ENCODE results near the gene PXDC1.
"Not testable (repeated sequence)": the region's sequence is repeated elsewhere in the genome, so short reads cannot be mapped to it uniquely, and the experiment has no call there.

DNA sequence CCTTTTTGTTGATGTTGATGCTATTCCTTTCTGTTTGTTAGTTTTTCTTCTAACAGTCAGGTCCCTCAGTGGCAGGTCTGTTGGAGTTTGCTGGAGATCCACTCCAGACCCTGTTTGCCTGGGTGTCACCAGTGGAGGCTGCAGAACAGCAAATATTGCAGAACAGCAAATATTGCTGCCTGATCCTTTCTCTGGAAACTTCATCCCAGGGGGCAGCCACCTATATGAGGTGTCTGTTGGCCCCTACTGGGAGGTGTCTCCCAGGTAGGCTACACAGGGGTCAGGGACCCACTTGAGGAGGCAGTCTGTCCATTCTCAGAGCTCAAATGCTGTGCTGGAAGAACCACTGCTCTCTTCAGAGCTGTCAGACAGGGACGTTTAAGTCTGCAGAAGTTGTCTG is 74.2 kb downstream of the PXDC1 start:
- TF ChIP-seq EZH2 (IDR thresholded peaks at IDR 0.05; ENCODE audit: low read depth, unreplicated experiment); POLR2AphosphoS5 (IDR thresholded peaks at IDR 0.05; ENCODE audit: low read depth); CREB1 (CRISPR knock-in tag; IDR thresholded peaks at IDR 0.05; ENCODE audit: low read depth); STAT1 (IDR thresholded peaks at IDR 0.05; ENCODE audit: unreplicated experiment); NANOG (IDR thresholded peaks at IDR 0.05; ENCODE audit: borderline replicate concordance); EZH2phosphoT487 (IDR thresholded peaks at IDR 0.05; ENCODE audit: unreplicated experiment): not testable (repeated sequence)
- TF ChIP-seq, protein P1, sequence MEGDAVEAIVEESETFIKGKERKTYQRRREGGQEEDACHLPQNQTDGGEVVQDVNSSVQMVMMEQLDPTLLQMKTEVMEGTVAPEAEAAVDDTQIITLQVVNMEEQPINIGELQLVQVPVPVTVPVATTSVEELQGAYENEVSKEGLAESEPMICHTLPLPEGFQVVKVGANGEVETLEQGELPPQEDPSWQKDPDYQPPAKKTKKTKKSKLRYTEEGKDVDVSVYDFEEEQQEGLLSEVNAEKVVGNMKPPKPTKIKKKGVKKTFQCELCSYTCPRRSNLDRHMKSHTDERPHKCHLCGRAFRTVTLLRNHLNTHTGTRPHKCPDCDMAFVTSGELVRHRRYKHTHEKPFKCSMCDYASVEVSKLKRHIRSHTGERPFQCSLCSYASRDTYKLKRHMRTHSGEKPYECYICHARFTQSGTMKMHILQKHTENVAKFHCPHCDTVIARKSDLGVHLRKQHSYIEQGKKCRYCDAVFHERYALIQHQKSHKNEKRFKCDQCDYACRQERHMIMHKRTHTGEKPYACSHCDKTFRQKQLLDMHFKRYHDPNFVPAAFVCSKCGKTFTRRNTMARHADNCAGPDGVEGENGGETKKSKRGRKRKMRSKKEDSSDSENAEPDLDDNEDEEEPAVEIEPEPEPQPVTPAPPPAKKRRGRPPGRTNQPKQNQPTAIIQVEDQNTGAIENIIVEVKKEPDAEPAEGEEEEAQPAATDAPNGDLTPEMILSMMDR (conservative IDR thresholded peaks at IDR 0.05; ENCODE audit: low read depth in 2 of 2) = not testable (repeated sequence)
- TF ChIP-seq, protein P2, sequence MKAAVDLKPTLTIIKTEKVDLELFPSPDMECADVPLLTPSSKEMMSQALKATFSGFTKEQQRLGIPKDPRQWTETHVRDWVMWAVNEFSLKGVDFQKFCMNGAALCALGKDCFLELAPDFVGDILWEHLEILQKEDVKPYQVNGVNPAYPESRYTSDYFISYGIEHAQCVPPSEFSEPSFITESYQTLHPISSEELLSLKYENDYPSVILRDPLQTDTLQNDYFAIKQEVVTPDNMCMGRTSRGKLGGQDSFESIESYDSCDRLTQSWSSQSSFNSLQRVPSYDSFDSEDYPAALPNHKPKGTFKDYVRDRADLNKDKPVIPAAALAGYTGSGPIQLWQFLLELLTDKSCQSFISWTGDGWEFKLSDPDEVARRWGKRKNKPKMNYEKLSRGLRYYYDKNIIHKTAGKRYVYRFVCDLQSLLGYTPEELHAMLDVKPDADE (IDR thresholded peaks at IDR 0.05) = not testable (repeated sequence)
